Skeletal muscle satellite cell (primary cell): ENCODE measurements around the gene C16orf74.

Source experiments
- H3K27me3 ChIP-seq: 2 replicates; pipeline ENCODE4 v1.7.0; 2013; ENCODE audit warnings: low read length; ENCODE audit not compliant: control insufficient read depth, insufficient read depth
- H3K36me3 ChIP-seq: 2 replicates; pipeline ENCODE4 v1.7.0; 2013; ENCODE audit warnings: mild to moderate bottlenecking, control low read depth, low read length; ENCODE audit not compliant: insufficient read depth
- H3K4me1 ChIP-seq: 2 replicates; pipeline ENCODE4 v1.7.0; 2013; ENCODE audit warnings: low read length; ENCODE audit not compliant: control insufficient read depth, insufficient read depth
- H3K4me2 ChIP-seq: 2 replicates; pipeline ENCODE4 v1.7.0; 2013; ENCODE audit warnings: mild to moderate bottlenecking, low read length
- H3K4me3 ChIP-seq: 2 replicates; pipeline ENCODE4 v1.7.0; 2013; ENCODE audit warnings: low read length
- H3K9ac ChIP-seq: 2 replicates; pipeline ENCODE4 v1.7.0; 2013; ENCODE audit warnings: mild to moderate bottlenecking, low read depth, low read length, moderate library complexity
- H3K9me3 ChIP-seq: replicated peaks from 2 replicates; pipeline ENCODE4 v1.7.0; 2013; ENCODE audit warnings: mild to moderate bottlenecking, control low read depth, low read length

The C16orf74 gene

GRCh38 chr16:85675251-85675874 lies 75.5 kb downstream of the C16orf74 start:
- Histone ChIP-seq H3K27me3 (no peaks in the 10 kb centered on the region), H3K9me3 (no peaks in the 10 kb centered on the region), H3K36me3 (peaks cover 53% of the 10 kb centered on the region), H3K4me3 (no peak overlapping the region), H3K9ac (no peak overlapping the region), H3K4me1 (peaks cover 15% of the 10 kb centered on the region), H3K4me2 (no peak overlapping the region)

GRCh38 chr16:85674828-85675227 lies 76.1 kb downstream of the C16orf74 start:
- Histone ChIP-seq H3K27me3 (no peaks in the 10 kb centered on the region), H3K36me3 (peaks cover 54% of the 10 kb centered on the region)

GRCh38 chr16:85674418-85674755 lies 76.5 kb downstream of the C16orf74 start:
- no peaks in the 10 kb centered on the region for H3K9me3 ChIP-seq
- no peaks in the 10 kb centered on the region for H3K27me3 ChIP-seq
- no peak overlapping the region for H3K4me3 ChIP-seq
- H3K9ac ChIP-seq = no peak overlapping the region
- peaks cover 56% of the 10 kb centered on the region for H3K36me3 ChIP-seq
- peaks cover 15% of the 10 kb centered on the region for H3K4me1 ChIP-seq
- peak overlapping the region; percentile 52 for H3K4me2 ChIP-seq

More at GRCh38 chr16:85674828-85675227, 76.1 kb downstream of the C16orf74 start:
- Histone ChIP-seq H3K4me2 (no peak overlapping the region), H3K9ac (no peak overlapping the region), H3K4me3 (no peak overlapping the region), H3K4me1 (peaks cover 15% of the 10 kb centered on the region), H3K9me3 (no peaks in the 10 kb centered on the region)

- Histone ChIP-seq H3K27me3 (no peaks in the 10 kb centered on the region), H3K4me3 (no peak overlapping the region), H3K36me3 (peaks cover 56% of the 10 kb centered on the region), H3K9me3 (no peaks in the 10 kb centered on the region), H3K4me1 (peaks cover 15% of the 10 kb centered on the region), H3K4me2 (peak overlapping the region; percentile 52), H3K9ac (no peak overlapping the region)
These were observed 77.1 kb downstream of the C16orf74 start for GRCh38 chr16:85673529-85674417.

GRCh38 chr16:85670840-85671239 lies 80.1 kb downstream of the C16orf74 start:
- H3K9me3 ChIP-seq = no peaks in the 10 kb centered on the region
- no peaks in the 10 kb centered on the region for H3K27me3 ChIP-seq
- no peak overlapping the region for H3K4me2 ChIP-seq
- peaks cover 69% of the 10 kb centered on the region for H3K36me3 ChIP-seq
- no peak overlapping the region for H3K9ac ChIP-seq
- H3K4me3 ChIP-seq = no peak overlapping the region
- peaks cover 15% of the 10 kb centered on the region for H3K4me1 ChIP-seq

GRCh38 chr16:85668676-85669424 lies 82.0 kb downstream of the C16orf74 start:
- Histone ChIP-seq H3K4me2 (no peak overlapping the region), H3K9me3 (no peaks in the 10 kb centered on the region), H3K4me1 (peaks cover 5% of the 10 kb centered on the region), H3K27me3 (no peaks in the 10 kb centered on the region), H3K4me3 (no peak overlapping the region), H3K9ac (no peak overlapping the region), H3K36me3 (peaks cover 77% of the 10 kb centered on the region)

- Histone ChIP-seq H3K9me3 (no peaks in the 10 kb centered on the region), H3K4me1 (no peaks in the 10 kb centered on the region), H3K36me3 (peaks cover 85% of the 10 kb centered on the region), H3K4me2 (no peak overlapping the region), H3K9ac (no peak overlapping the region), H3K4me3 (no peak overlapping the region), H3K27me3 (no peaks in the 10 kb centered on the region)
These were observed 83.0 kb downstream of the C16orf74 start for GRCh38 chr16:85667841-85668413.

- Histone ChIP-seq H3K36me3 (peaks cover 85% of the 10 kb centered on the region), H3K4me1 (no peaks in the 10 kb centered on the region), H3K27me3 (no peaks in the 10 kb centered on the region), H3K4me2 (no peak overlapping the region), H3K9me3 (no peaks in the 10 kb centered on the region), H3K9ac (no peak overlapping the region), H3K4me3 (no peak overlapping the region)
These were observed 83.6 kb downstream of the C16orf74 start for GRCh38 chr16:85667261-85667660.

GRCh38 chr16:85665929-85666328 lies 85.0 kb downstream of the C16orf74 start:
- Histone ChIP-seq H3K4me2 (no peak overlapping the region), H3K36me3 (peaks cover 77% of the 10 kb centered on the region)

GRCh38 chr16:85665373-85665740 lies 85.5 kb downstream of the C16orf74 start:
- H3K27me3 ChIP-seq = no peaks in the 10 kb centered on the region
- peaks cover 71% of the 10 kb centered on the region for H3K36me3 ChIP-seq
- no peak overlapping the region for H3K9ac ChIP-seq
- no peaks in the 10 kb centered on the region for H3K4me1 ChIP-seq
- H3K9me3 ChIP-seq = no peaks in the 10 kb centered on the region
- H3K4me3 ChIP-seq = no peak overlapping the region
- H3K4me2 ChIP-seq = no peak overlapping the region

More at GRCh38 chr16:85665929-85666328, 85.0 kb downstream of the C16orf74 start:
- Histone ChIP-seq H3K9me3 (no peaks in the 10 kb centered on the region), H3K4me1 (no peaks in the 10 kb centered on the region), H3K4me3 (no peak overlapping the region), H3K27me3 (no peaks in the 10 kb centered on the region), H3K9ac (no peak overlapping the region)
